HG03135 (cell line): Measurements from ENCODE around the gene FZD4.
"Not testable (repeated sequence)": the region's sequence is repeated elsewhere in the genome, so short reads cannot be mapped to it uniquely, and the experiment has no call there.

Experiments
- ATAC-seq: cut with Tn5 transposase; IDR thresholded peaks from one replicate; pipeline ENCODE4 v1.9.1; 2021; ENCODE audit warnings: mild to moderate bottlenecking, moderate library complexity; ENCODE audit not compliant: unreplicated experiment

The FZD4 gene

DNA sequence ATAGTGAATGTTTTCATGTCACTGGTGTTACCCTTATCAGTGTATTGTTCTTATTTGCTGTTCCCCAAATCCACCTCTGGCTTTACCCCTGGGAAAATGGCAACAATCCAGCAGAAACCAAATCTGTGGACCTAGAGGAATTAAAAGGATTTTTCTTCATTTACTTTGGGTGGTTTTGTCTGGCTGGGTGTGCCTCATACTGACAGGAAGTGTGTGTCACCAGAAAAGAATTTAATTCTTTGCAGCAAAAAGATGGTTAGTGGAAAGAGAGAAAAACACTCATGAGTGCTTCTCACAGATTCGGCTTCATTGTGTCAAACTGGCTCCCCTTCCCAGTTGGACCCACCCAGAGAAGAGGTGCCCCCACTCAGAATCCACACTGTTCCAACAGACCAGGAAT, 38.9 kb downstream of the FZD4 start:
- no peak for ATAC-seq

DNA sequence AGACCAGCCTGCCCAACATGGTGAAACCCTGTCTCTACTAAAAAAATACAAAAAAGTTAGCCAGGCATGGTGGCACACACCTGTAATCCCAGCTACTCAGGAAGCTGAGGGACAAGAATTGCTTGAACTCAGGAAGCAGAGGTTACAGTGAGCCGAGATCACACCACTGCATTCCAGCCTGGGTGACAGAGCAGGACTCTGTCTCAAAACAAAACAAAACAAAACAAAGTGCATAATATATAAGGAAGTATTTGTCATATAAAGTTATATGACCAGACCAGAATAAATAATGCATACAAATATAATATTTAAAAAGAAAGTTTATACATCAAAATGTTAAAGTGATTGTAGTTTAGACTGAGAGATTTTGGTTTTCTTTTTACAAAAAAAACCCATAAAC, 39.3 kb downstream of the FZD4 start:
- ATAC-seq = not testable (repeated sequence)

DNA sequence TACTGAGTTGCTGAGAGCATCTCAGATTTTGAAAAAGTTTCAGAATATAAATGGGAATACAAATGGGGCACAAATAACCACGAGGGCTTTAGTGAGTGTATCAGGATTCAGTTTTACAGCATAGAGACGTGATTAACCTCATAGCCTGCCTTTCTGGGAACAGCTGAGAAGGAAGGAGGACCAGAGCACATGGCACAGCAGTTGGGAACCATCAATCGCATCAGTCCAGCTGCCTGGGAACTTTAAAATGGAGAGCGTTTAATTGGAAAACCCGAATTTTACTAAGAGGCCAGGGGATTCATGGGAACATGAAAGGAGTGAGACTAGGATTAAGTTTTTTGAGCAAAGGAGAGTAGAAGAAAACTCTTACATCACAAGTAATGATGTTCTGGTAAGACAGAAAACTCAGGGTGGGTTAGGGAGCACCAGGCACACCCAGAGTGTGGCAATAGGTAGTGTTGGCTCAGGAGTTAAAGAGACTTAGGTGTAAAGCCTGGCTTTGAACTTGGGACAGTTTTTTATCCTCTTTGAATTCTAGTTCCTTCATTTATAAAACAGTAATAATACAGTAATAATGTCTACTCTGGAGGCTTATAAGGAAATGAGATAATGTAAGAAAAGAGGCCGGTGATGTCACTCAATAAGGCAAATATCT, 40.2 kb downstream of the FZD4 start:
- ATAC-seq = no peak

DNA sequence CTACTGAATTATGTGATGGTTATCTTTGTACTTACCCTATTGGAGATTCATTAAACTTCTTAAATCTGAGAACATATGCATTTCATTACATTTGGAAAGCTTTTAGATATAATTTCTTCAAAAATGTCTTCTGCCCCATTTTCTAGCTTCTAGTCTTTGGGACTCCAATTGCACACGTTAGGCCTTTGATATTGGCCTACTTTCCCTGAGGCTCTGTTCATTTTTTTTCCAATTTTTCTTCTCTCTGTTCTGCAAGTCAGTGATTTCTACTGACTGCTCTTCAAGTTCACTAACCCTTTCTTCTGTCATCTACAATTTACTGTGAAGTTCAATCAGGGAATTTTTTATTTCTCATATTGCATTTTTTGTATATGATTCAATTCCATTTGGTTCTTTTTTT, 43.0 kb downstream of the FZD4 start:
- ATAC-seq = no peak

DNA sequence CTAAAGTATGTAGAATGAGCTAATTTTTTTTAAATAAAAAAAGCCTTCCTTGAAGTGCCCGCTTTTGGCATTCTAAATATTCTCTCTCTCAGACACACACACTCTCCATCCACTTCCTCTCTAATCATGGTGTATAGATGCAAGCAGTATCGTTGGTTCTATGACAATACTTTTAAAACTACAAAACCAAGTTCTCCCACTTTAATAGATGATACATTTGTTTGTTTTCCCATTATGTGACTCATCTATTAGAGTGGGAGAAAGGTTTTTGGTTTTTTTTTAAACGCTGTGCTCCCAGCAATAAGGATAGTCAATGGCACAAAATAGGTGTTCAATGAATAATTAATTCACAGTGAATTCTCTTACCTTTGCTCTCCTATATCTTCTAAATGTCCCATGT, 44.6 kb downstream of the FZD4 start:
- ATAC-seq = no peak

DNA sequence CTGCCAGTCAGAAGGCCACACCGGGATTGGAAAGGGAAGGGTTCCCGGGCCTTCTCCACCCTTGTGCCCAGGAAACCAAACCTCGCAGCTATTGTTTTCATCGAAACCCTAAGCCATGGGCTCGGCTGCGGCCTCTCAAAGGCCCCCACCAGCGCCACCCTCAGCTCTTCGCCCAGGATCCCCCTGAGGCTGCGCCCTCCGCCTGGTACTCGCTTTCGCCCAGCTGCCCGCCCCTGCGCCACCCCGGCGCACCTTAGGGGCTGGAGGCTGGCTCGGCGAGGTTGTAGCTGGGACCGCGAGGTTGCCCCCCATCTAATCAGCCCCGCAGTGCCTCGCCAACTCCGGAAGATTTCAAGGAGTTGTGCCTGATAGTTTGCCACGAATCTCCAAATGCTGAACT, 49.0 kb downstream of the FZD4 start:
- no peak for ATAC-seq

DNA sequence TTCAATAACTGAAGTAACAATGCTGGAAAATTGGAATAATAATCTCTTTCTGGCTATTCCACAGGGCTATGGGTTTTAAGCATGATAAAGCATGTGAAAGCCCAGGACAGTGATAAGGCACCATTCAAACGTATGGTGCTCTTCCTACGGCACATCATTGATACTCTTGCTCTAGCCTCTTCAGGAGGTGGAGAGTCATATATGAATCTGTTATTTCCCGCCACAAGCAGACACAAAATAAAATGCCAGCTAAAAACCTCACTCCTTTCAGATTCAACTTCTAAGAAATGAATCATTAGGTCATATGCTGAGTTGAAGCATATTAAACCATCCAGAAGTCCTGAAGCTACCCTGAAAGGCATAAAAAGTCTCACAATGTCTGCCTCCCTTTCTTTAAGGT, 49.9 kb downstream of the FZD4 start:
- ATAC-seq = no peak

DNA sequence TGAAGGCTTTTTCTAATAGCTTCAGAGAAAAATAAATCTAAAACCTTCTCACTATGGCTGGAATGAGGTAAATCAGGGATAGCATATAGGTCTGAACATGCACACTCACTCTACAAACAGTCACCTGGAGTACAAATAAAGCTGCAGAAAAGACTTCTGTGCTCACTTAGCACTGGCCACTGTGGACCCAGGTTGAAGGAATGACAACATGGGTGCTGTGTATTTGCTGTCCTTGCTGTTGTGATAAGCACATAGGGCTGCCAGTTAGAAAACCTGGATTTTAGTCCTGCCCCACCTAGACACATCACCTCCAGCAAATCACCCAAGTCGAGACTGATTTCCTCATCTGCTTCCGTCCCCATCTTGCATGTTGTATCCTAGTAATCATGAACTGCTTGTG, 51.2 kb downstream of the FZD4 start:
- no peak for ATAC-seq

DNA sequence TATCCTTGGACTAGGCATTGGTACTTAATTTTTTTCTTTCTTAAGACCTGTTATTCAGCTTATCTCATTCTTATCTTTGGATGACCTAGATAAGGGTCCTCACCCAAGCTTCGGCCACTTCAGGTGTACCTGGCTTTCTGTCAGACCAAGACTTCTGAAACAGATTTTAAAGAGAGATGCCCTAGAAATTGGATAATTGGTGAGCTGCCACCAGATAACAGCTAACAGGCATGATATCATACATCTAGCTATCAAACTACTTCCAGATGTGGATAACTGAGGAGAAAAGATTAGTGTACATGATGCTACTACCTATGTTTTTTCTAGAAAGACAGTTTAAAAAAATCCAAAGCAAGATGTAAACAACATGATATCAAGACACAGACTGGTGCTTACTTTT, 52.9 kb downstream of the FZD4 start:
- no peak for ATAC-seq

DNA sequence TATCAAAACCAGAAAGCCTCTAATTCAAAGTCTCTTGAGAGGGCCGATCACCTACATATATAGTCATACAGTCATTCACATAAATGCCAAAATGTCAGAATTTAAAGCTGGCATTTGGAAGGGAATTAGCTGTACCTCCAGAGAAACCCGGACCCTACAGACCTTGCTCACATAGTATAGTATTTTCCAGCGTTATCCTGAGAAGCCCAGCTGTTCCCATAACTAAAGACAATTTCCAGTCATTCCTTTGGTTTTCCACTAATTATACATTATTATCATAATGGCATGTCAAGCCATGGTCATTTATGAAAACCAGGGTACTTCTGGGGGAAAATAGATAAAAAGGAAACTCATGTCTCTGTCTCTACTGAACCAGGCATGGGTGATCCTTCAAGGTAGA, 53.6 kb downstream of the FZD4 start:
- ATAC-seq = no peak

DNA sequence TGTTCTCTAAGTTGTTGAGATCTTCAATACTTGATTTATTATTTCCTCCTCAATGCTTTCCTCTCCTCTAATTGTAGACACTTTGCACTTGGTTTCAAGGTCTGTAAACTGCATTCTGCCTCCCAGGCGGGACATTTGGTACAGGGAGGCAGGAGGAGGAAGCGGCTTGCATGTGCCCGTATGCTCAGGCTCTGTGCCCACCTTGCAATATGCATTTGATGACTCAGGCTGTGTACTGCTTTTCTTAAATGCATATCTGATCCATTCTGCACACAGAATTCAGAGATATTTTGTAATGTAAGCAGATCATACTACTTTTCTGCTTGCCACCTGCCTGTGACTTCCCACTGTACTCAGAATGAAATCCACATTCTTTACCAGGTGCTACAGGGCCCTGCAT, 55.0 kb downstream of the FZD4 start:
- no peak for ATAC-seq

DNA sequence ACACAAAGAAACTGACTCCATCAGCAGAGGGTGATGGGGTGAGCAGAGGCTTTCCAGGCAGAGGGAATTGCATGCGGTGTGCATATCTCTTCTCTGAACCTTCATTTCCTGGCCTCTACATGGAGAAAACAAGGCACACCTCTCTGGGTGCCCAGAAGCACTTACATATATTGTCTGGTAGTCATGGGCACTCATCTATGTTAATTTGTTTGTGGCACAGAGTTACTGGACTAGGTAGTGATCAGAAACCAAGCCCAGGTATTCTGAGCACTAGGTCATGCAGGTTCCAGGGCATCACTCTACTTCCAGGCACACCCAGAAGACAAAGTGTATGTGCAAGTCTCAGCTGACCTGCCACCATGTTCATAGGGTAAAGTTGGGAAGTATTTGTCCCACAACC, 56.5 kb downstream of the FZD4 start:
- ATAC-seq = no peak

DNA sequence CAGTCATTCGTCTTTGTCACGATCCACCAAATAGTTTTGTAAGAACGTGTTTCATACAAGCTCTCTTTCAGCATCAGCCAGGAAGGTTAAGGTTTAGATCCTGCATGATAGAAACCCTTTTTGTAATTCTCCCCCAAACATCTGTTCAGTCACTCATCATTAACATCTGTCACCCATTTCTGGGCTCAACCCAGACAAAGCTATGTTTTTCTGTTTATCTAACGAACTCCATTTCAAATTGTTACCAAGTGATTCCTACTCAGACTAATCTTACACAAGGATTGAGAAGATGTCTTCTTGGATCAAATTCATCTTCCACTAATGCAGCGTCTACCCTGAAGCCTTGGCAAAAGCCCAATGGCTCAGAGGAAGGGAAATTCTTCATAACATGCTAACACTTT, 58.8 kb downstream of the FZD4 start:
- ATAC-seq = no peak
